OCI-LY7 (cell line): ENCODE measurements around the gene CUEDC2. TPM values are rescaled to one million over a fixed set of nuclear protein-coding genes. Genes with fewer than 3 reads are reported as not detected.
A peak's percentile ranks its signal among the peaks of the same experiment; 100 is the strongest.

Source experiments
- BruUV-seq: library from RNA; stranded (reverse); fragments of 400-500 nt; replicated peaks from 2 replicates; lab custom pipeline; 2021; lab: Mats Ljungman, UMichigan
- CTCF ChIA-PET: fragments of 300-600 bp; sonication (Branson Sonifier 250); formaldehyde crosslinking; loops from one replicate; lab custom pipeline; 2022; ENCODE audit warnings: antibody characterized with exemption; ENCODE audit not compliant: unreplicated experiment; lab: Charles Lee
- POLR2A ChIA-PET: fragments of 300-600 bp; sonication (Branson Sonifier 250); formaldehyde crosslinking; loops from one replicate; lab custom pipeline; 2022; ENCODE audit warnings: antibody characterized with exemption; lab: Charles Lee
- DNase-seq: peaks from one replicate; pipeline ENCODE4 v3.0.0-alpha.2; 2015; ENCODE audit warnings: low spot score
- H2AFZ ChIP-seq: fragments of 200-600 bp; sonication (generic), shearing (Covaris generic); 2 replicates; pipeline ENCODE4 v1.6.1; 2014; ENCODE audit warnings: mild to moderate bottlenecking, antibody characterized with exemption, low read length, moderate library complexity
- H3K27ac ChIP-seq: fragments of 200-600 bp; sonication (generic); 2 replicates; pipeline ENCODE4 v1.5.1; 2014; ENCODE audit warnings: mixed run types, low read depth, mild to moderate bottlenecking, moderate library complexity, low read length, inconsistent platforms; ENCODE audit not compliant: poor library complexity, severe bottlenecking
- H3K36me3 ChIP-seq: fragments of 200-600 bp; sonication (generic); 2 replicates; pipeline ENCODE4 v1.6.1; 2014; ENCODE audit warnings: mild to moderate bottlenecking, antibody characterized with exemption, low read length, moderate library complexity, mixed read lengths; ENCODE audit not compliant: insufficient read depth
- H3K4me1 ChIP-seq: fragments of 200-600 bp; sonication (generic); 2 replicates; pipeline ENCODE4 v1.5.1; 2014; ENCODE audit warnings: mild to moderate bottlenecking, low read length; ENCODE audit not compliant: insufficient read depth, poor library complexity, severe bottlenecking
- H3K4me2 ChIP-seq: fragments of 200-600 bp; sonication (generic); 2 replicates; pipeline ENCODE4 v1.6.1; 2014; ENCODE audit warnings: mild to moderate bottlenecking, low read length
- H3K4me3 ChIP-seq: fragments of 200-600 bp; sonication (generic); 2 replicates; pipeline ENCODE4 v1.5.1; 2014; ENCODE audit warnings: mild to moderate bottlenecking, low read depth, low read length; ENCODE audit not compliant: poor library complexity, severe bottlenecking
- H3K79me2 ChIP-seq: fragments of 200-600 bp; sonication (generic); 2 replicates; pipeline ENCODE4 v1.6.1; 2016; ENCODE audit warnings: low read depth, mild to moderate bottlenecking, low read length, moderate library complexity, mixed read lengths; ENCODE audit not compliant: insufficient read depth
- H3K9me2 ChIP-seq: fragments of 200-600 bp; sonication (generic); 2 replicates; pipeline ENCODE4 v1.6.1; 2016; ENCODE audit warnings: mild to moderate bottlenecking, low read length, mixed read lengths; ENCODE audit not compliant: insufficient read depth
- H3K9me3 ChIP-seq: fragments of 200-600 bp; sonication (generic); 2 replicates; pipeline ENCODE4 v1.6.1; 2014; ENCODE audit warnings: mild to moderate bottlenecking, mixed run types, low read length, mixed read lengths
- H4K20me1 ChIP-seq: fragments of 200-600 bp; sonication (generic); 2 replicates; pipeline ENCODE4 v1.6.1; 2014; ENCODE audit warnings: mild to moderate bottlenecking, antibody characterized with exemption, low read length, moderate library complexity, mixed read lengths; ENCODE audit not compliant: insufficient read depth
- CTCF ChIP-seq: fragments of 200-600 bp; sonication (generic); conservative IDR thresholded peaks from 2 replicates; pipeline ENCODE4 v1.5.1; 2014; ENCODE audit warnings: mild to moderate bottlenecking, antibody characterized with exemption, low read length, moderate library complexity, mixed read lengths
- EZH2phosphoT487 ChIP-seq: fragments of 200-600 bp; sonication (generic); IDR thresholded peaks from 2 replicates; pipeline ENCODE4 v1.6.1; 2018; ENCODE audit warnings: low read depth, borderline replicate concordance, mild to moderate bottlenecking, mixed run types, antibody characterized with exemption, low read length, moderate library complexity, mixed read lengths
- intact Hi-C: fragments of 100-400 bp; cut with micrococcal nuclease; formaldehyde crosslinking; loops from one replicate; pipeline ENCODE4 v1.10.0; 2022; ENCODE audit not compliant: unreplicated experiment
- total RNA-seq, 2 experiments: library from RNA; depleted of rRNA in 1 of 2; stranded (reverse); fragments of >200 nt in 1 of 2; shearing (Covaris generic) in 1 of 2; gene quantifications; 2 replicates each; pipeline ENCODE4 v1.2.3, GENCODE V29; 2014 to 2022

CUEDC2 gene
- total RNA-seq, 2 experiments from 2014 or later, result 48.9 to 73.3 TPM

- intact Hi-C loops, result loop anchor here (5.0 kb wide), 1 partner anchor 194 kb away; no protein-coding TSS in a partner anchor
- Histone ChIP-seq H3K9me2 (no peaks in the 10 kb centered on the region), H3K27ac (no peak overlapping the region), H3K4me3 (no peak overlapping the region), H3K9me3 (no peaks in the 10 kb centered on the region), H3K36me3 (peaks cover 47% of the 10 kb centered on the region), H2AFZ (no peak overlapping the region), H3K4me2 (no peak overlapping the region), H3K79me2 (peaks cover 13% of the 10 kb centered on the region), H3K4me1 (peaks cover 25% of the 10 kb centered on the region), H4K20me1 (no peaks in the 10 kb centered on the region)
- BruUV-seq, result no TSS peak
- TF ChIP-seq CTCF (no peak), EZH2phosphoT487 (no peak)
- CTCF ChIA-PET, result interaction anchor here (0.6 kb wide), 1 partner anchor 911 kb away, joined by 3 read pairs; no protein-coding TSS in a partner anchor
- POLR2A ChIA-PET, result interaction anchor here (4.3 kb wide), 1 partner anchor 9 kb away, joined by 49 read pairs; no protein-coding TSS in a partner anchor
- no peak for DNase-seq
These were observed 20.4 kb upstream of the CUEDC2 start for GRCh38 chr10:102452672-102453340.

GRCh38 chr10:102451105-102451969 is 19.0 kb upstream of the CUEDC2 start, which contains the start of gene C10orf95:
TSS of gene C10orf95 (minus strand) at chr10:102451543. CDS start at chr10:102451093, 450 bp downstream.
- H3K4me1 ChIP-seq, result peaks cover 26% of the 10 kb centered on the region
- TSS peak; percentile 16 for BruUV-seq
- peak within 1 kb of the TSS; percentile 75 for H3K4me2 ChIP-seq
- H3K27ac ChIP-seq, result peak within 1 kb of the TSS; percentile 83
- CTCF ChIA-PET, result interaction anchor here (0.7 to 1.0 kb wide), 2 partner anchors 18 to 20 kb away, joined by 3 read pairs; no protein-coding TSS in a partner anchor
- peak within 1 kb of the TSS; percentile 96 for H3K4me3 ChIP-seq
- H4K20me1 ChIP-seq, result no peaks in the 10 kb centered on the region
- no peak within 1 kb of the TSS; the same call in 1 of the 2 replicates for H2AFZ ChIP-seq
- H3K36me3 ChIP-seq, result peaks cover 43% of the 10 kb centered on the region
- no peak for TF ChIP-seq CTCF
- intact Hi-C loops, result loop anchor here (2.0 to 5.0 kb wide), 2 partner anchors 51 to 196 kb away; partner anchors contain the start of genes ACTR1A and SUFU
- DNase-seq, result no peak
- H3K9me3 ChIP-seq, result no peaks in the 10 kb centered on the region
- POLR2A ChIA-PET, result interaction anchor here (0.7 to 4.3 kb wide), 7 partner anchors 11 to 1470 kb away, joined by 3 to 49 read pairs (median 5); partner anchors contain the start of genes CUEDC2, FBXL15 and NFKB2
- H3K79me2 ChIP-seq, result peaks cover 13% of the 10 kb centered on the region
- no peaks in the 10 kb centered on the region for H3K9me2 ChIP-seq
